HTR-8/SVneo (cell line): ENCODE data around the gene SLC26A8.

ENCODE experiments used
- DNase-seq: peaks from one replicate; pipeline ENCODE4 v3.0.0; 2011; ENCODE audit warnings: low spot score, mixed read lengths; ENCODE audit not compliant: insufficient read length
- FAIRE-seq: peaks from 2 replicates; lab custom pipeline; 2011; peaks lifted over from hg19 to GRCh38; lab: Jason Lieb, UNC

The SLC26A8 gene

DNA sequence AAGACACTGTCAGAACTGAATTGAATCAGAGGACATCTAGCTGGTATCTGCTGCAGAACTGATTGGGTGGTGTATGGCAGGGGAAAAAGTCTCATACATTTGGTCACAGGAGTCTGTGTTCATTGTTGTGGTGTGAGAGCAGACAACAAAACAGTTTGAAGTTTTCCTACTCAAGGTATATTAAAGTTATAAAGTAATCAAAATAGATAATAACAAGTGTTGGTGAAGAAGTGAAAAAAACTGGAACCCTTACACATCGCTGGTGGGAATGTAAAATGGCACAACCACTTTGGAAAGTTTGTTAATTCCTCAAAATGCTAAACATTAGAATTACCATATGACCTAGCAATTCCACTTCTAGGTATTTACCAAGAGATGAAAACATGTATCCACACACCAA is 128.2 kb downstream of the SLC26A8 start:
- DNase-seq (no peak), FAIRE-seq (no peak)

DNA sequence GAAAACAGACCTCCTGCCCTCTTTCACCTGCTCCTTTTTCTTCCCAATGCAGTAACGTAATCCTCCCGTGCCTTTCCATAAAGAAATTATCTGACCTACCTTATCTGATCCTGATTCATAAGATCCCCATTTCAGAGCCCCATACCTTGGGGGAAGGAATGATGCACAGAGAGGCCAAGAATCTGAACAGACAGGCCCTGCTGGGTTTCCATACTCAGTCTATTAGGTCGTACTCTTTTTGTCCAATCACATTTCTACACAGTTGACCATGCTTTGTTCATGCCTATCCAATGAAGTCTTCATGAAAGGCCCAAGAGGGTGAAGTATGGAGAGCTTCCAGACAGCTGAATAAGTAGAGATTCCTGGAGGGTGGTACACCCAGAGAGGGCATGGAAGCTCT is 128.9 kb downstream of the SLC26A8 start:
- FAIRE-seq (no peak), DNase-seq (no peak)

DNA sequence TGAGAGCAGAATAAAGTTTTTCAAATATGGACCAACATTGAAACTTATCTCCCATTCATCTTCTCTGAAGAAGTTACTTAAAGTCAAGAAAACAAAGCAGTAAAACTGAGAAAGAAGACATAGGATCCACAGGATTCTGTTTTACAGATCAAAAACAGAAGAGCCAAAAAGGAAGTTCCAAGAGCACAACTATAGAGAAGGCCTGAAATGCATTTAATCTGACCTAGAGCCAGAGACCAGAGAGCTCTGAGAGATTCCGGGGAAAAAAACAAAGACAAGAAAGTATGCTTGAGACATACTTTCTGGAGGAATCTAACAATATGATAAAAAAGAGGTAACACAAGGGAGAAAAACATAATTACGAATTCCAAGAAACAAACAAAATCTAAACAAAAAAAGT is 129.7 kb downstream of the SLC26A8 start:
- FAIRE-seq: no peak
- DNase-seq: no peak
